ENCODE results near the gene MUTYH. TPM values are rescaled to one million over a fixed set of nuclear protein-coding genes. Genes with fewer than 3 reads are reported as not detected.

MUTYH gene
- total RNA-seq, 2 donors from 2014 or later: 15.2 to 27.4 TPM

- Histone ChIP-seq H3K9me3 (no peaks in the 10 kb centered on the region), H3K4me1 (ENCODE audit: control insufficient read depth in 1 of 2, low read depth in 2 of 2) (peaks cover 14 to 28% of the 10 kb centered on the region in 2 donors), H3K36me3 (peaks cover 24% of the 10 kb centered on the region), H3K27me3 (replicated peaks; ENCODE audit: insufficient read depth) (no peaks in the 10 kb centered on the region), H3K27ac (no peak overlapping the region), H3K4me3 (no peak overlapping the region)
- TF ChIP-seq, protein P1, sequence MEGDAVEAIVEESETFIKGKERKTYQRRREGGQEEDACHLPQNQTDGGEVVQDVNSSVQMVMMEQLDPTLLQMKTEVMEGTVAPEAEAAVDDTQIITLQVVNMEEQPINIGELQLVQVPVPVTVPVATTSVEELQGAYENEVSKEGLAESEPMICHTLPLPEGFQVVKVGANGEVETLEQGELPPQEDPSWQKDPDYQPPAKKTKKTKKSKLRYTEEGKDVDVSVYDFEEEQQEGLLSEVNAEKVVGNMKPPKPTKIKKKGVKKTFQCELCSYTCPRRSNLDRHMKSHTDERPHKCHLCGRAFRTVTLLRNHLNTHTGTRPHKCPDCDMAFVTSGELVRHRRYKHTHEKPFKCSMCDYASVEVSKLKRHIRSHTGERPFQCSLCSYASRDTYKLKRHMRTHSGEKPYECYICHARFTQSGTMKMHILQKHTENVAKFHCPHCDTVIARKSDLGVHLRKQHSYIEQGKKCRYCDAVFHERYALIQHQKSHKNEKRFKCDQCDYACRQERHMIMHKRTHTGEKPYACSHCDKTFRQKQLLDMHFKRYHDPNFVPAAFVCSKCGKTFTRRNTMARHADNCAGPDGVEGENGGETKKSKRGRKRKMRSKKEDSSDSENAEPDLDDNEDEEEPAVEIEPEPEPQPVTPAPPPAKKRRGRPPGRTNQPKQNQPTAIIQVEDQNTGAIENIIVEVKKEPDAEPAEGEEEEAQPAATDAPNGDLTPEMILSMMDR (IDR thresholded peaks at IDR 0.05): no peak
- ATAC-seq (ENCODE audit: insufficient number of reproducible peaks, low FRiP score, low read depth) (no peak), DNase-seq (ENCODE audit: low spot score) (no peak)
Measured at GRCh38 chr1:45346473-45346872, 6.2 kb upstream of the MUTYH start.

- no peak for ATAC-seq (ENCODE audit: insufficient number of reproducible peaks, low FRiP score, low read depth)
- Histone ChIP-seq H3K27me3 (replicated peaks; ENCODE audit: insufficient read depth) (no peaks in the 10 kb centered on the region), H3K4me3 (no peak overlapping the region), H3K27ac (no peak overlapping the region), H3K9me3 (no peaks in the 10 kb centered on the region), H3K4me1 (ENCODE audit: control insufficient read depth in 1 of 2, low read depth in 2 of 2) (peaks cover 22 to 39% of the 10 kb centered on the region in 2 donors), H3K36me3 (peaks cover 24% of the 10 kb centered on the region)
- TF ChIP-seq, protein P1 (IDR thresholded peaks at IDR 0.05): no peak
- DNase-seq (ENCODE audit: low spot score): no peak
Measured at GRCh38 chr1:45345014-45345413, 4.8 kb upstream of the MUTYH start.

GRCh38 chr1:45344499-45344898 lies 4.3 kb upstream of the MUTYH start:
- Histone ChIP-seq H3K4me3 (no peak overlapping the region), H3K36me3 (peaks cover 24% of the 10 kb centered on the region), H3K27ac (no peak overlapping the region), H3K4me1 (ENCODE audit: control insufficient read depth in 1 of 2, low read depth in 2 of 2) (peaks cover 22 to 38% of the 10 kb centered on the region in 2 donors), H3K27me3 (replicated peaks; ENCODE audit: insufficient read depth) (no peaks in the 10 kb centered on the region), H3K9me3 (no peaks in the 10 kb centered on the region)
- TF ChIP-seq, protein P1 (IDR thresholded peaks at IDR 0.05): no peak
- DNase-seq (ENCODE audit: low spot score): no peak
- no peak for ATAC-seq (ENCODE audit: insufficient number of reproducible peaks, low FRiP score, low read depth)

DNA sequence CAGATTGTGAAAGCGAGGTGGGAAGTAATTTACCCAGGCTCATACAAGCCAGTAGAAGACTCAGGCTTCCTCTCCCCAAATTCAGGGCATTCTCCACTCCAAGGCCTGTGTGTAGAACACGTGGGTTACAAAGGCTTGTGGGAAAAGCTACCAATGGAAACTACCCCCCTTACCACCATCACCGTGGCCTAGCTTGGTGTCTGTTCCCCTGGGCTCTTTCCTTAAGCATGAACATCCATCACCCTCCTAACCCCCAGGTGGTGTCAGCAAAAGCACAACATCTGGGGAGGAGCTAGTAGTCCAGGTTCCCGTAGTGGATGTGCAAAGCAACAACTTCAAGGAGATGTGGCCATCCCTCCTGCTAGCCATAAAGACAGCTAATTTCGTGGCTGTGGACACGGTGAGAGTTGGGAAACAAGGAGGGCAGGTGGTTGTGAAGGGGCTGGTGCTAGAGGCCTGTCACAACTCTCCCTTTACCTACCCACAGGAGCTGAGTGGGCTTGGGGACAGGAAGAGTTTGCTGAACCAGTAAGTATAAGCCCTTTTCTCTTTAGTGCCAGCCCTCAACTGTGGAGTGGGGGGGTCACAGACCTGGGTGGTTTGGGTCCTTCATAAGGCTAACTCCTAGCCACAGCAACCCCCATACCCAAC lies 701 bp upstream of the MUTYH start:
- no peak for DNase-seq (ENCODE audit: low spot score)

GRCh38 chr1:45337630-45338325 lies 2.5 kb downstream of the MUTYH start:
- H3K4me3 ChIP-seq: no peak overlapping the region
- no peak overlapping the region for H3K27ac ChIP-seq
- peaks cover 25% of the 10 kb centered on the region for H3K36me3 ChIP-seq
- ATAC-seq (ENCODE audit: insufficient number of reproducible peaks, low FRiP score, low read depth) (no peak), DNase-seq (ENCODE audit: low spot score) (no peak)
- H3K27me3 ChIP-seq (replicated peaks; ENCODE audit: insufficient read depth): no peaks in the 10 kb centered on the region
- TF ChIP-seq, protein P1 (IDR thresholded peaks at IDR 0.05): no peak
- no peaks in the 10 kb centered on the region for H3K9me3 ChIP-seq
- peaks cover 13 to 30% of the 10 kb centered on the region in 2 donors for H3K4me1 ChIP-seq (ENCODE audit: control insufficient read depth in 1 of 2, low read depth in 2 of 2)

More for the DNA sequence above, 701 bp upstream of the MUTYH start:
- no peaks in the 10 kb centered on the region for H3K27me3 ChIP-seq (replicated peaks; ENCODE audit: insufficient read depth)
- peak overlapping the region; percentile 98 to 100 for H3K27ac ChIP-seq
- TF ChIP-seq, protein P1 (IDR thresholded peaks at IDR 0.05): no peak
- peaks cover 24% of the 10 kb centered on the region for H3K36me3 ChIP-seq
- peak; percentile 16 for ATAC-seq (ENCODE audit: insufficient number of reproducible peaks, low FRiP score, low read depth)
- H3K4me1 ChIP-seq (ENCODE audit: control insufficient read depth in 1 of 2, low read depth in 2 of 2): peaks cover 13 to 30% of the 10 kb centered on the region in 2 donors
- H3K9me3 ChIP-seq: no peaks in the 10 kb centered on the region
- H3K4me3 ChIP-seq: peak overlapping the region; percentile 94

All from thoracic aorta (tissue), 2 donors.